ENCODE data around the gene PAIP2.
A peak's percentile ranks its signal among the peaks of the same experiment; 100 is the strongest.
"Not testable (repeated sequence)": the region's sequence is repeated elsewhere in the genome, so short reads cannot be mapped to it uniquely, and the experiment has no call there.

Gene PAIP2

DNA sequence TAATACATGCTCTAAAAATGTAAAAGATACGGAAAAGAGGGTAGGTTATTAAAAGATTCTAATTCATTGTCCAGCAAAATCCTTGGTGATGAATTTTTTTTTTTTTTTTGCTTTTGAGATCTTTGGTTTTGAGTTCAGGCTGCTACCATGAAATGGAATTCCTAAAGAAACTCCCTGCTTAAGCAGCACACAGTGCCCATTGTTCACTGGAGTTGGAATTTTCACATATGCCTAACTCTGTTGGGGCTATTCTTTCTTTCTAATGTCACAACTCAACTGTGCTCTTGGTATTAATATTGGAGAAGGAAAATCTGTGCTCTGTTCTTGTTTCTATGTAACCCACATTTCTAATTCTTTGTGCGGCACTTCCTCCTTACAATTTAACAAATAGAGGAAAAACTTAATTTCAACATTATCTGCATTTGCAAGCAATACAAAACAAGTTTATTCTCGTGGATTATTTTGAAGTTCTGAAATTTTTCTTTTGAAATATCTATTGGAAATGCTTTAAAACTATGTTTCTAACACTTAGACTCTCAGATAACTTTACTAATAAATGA lies 26.5 kb upstream of the PAIP2 start:
- no peak for DNase-seq (ENCODE audit: low read depth)
- TF ChIP-seq, protein P1, sequence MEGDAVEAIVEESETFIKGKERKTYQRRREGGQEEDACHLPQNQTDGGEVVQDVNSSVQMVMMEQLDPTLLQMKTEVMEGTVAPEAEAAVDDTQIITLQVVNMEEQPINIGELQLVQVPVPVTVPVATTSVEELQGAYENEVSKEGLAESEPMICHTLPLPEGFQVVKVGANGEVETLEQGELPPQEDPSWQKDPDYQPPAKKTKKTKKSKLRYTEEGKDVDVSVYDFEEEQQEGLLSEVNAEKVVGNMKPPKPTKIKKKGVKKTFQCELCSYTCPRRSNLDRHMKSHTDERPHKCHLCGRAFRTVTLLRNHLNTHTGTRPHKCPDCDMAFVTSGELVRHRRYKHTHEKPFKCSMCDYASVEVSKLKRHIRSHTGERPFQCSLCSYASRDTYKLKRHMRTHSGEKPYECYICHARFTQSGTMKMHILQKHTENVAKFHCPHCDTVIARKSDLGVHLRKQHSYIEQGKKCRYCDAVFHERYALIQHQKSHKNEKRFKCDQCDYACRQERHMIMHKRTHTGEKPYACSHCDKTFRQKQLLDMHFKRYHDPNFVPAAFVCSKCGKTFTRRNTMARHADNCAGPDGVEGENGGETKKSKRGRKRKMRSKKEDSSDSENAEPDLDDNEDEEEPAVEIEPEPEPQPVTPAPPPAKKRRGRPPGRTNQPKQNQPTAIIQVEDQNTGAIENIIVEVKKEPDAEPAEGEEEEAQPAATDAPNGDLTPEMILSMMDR (IDR thresholded peaks at IDR 0.05; ENCODE audit: control insufficient read depth, extremely low read depth, insufficient read depth) = no peak
- no peak overlapping the region for H3K4me3 ChIP-seq (ENCODE audit: low read depth, low read length)

DNA sequence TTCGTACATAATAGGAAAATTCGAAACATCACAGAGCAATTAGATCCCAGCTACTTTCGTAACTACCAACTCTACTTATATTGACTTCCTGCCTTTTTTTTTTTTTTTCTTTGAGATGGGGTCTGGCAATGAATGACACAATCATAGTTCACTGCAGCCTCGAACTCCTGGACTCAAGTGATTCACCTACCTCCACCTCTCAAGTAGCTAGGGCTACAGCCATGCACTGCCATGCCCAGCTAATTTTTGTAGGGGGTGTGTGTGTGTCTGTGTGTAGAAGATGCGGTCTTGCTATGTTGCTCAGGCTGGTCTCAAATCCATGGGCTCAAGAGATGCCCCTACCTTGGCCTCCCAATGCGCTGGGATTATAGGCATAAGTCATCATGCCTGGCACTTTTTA lies 5.8 kb upstream of the PAIP2 start:
- no peak for DNase-seq (ENCODE audit: low read depth)
- TF ChIP-seq, protein P1 (IDR thresholded peaks at IDR 0.05; ENCODE audit: control insufficient read depth, extremely low read depth, insufficient read depth) = no peak

DNA sequence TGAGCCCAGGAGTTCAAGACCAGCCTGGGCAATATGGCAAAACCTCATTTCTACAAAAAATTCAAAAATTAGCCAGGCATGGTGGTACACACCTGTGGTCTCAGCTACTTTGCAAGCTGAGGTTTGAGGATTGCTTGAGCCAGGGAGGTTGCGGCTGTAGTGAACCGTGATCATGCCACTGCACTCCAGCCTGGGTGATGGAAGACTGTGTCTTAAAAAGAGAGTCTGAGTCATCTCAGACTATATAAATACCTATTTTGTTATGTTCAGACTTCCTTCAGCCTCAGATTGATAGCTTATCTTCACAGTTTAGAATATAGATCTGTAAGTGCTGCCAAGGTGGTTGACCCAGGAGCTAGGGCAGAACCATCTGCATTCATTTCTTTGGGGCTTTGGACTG lies 1.6 kb upstream of the PAIP2 start:
- H3K4me3 ChIP-seq (ENCODE audit: low read depth, low read length) = no peak overlapping the region
- DNase-seq (ENCODE audit: low read depth) = no peak
- TF ChIP-seq, protein P1 (IDR thresholded peaks at IDR 0.05; ENCODE audit: control insufficient read depth, extremely low read depth, insufficient read depth) = no peak

More for the DNA sequence above, 5.8 kb upstream of the PAIP2 start:
- H3K4me3 ChIP-seq (ENCODE audit: low read depth, low read length) = no peak overlapping the region

DNA sequence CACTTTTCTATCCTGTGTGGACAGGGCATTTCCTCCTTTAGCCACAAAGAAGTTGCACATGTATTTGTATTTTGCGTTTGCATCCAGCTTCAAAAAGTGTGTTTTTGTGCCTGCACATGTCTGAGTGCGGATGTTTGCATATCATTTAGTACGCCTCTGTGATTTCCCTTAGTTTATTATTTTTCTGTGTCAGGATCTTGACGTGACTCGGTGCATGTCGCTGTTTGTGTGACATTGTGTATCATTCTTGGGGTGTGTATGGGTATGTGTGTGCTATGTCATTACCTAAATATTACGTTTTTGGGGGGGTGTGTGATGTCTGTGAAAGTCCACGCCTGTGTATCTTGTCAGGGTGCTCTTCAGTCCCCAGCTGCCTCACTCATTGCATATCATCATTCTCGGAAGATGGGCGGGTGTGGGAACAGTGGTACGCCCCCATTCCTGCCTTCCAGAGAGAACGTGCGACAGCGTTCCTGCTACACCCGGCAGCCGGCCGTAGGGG lies 416 bp upstream of the PAIP2 start:
- DNase-seq (ENCODE audit: low read depth) = no peak
- TF ChIP-seq, protein P1 (IDR thresholded peaks at IDR 0.05; ENCODE audit: control insufficient read depth, extremely low read depth, insufficient read depth) = no peak
- H3K4me3 ChIP-seq (ENCODE audit: low read depth, low read length) = peak overlapping the region; percentile 89

DNA sequence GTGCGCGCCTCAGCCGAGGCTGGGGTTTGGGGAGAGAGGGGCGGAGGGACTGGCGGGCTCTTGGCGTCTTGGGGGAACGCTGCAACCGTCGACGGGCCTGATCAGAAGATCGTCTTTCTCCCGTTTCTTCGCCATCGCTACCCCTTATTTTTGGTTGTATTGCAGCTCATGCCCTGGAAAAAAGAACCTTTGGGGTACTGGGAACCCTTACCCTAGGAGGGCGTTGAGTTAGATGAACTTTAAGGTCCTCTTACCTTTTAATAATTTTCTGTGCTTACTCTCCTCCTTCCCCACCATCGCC lies 719 bp downstream of the PAIP2 start:
- TF ChIP-seq, protein P1 (IDR thresholded peaks at IDR 0.05; ENCODE audit: control insufficient read depth, extremely low read depth, insufficient read depth) = no peak
- H3K4me3 ChIP-seq (ENCODE audit: low read depth, low read length) = peak overlapping the region; percentile 89
- no peak for DNase-seq (ENCODE audit: low read depth)

DNA sequence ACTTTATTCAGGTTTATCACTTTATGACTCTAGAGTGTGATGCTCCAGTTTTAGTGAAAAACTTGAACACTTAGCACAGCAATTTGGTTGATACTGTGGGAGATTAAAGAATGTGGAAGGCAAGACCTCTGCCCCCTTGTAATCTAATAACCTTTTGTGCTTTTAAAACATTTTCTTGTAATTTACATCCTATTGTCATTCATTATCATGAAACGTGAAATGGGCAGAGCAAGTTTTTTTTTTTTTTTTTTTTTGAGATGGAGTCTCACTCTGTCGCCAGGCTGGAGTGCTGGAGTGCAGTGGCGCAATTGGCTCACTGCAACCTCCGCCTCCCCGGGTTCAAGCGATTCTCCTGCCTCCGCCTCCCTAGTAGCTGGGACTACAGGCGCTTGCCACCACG lies 1.8 kb downstream of the PAIP2 start:
- peak overlapping the region; percentile 89 for H3K4me3 ChIP-seq (ENCODE audit: low read depth, low read length)
- TF ChIP-seq, protein P1 (IDR thresholded peaks at IDR 0.05; ENCODE audit: control insufficient read depth, extremely low read depth, insufficient read depth) = no peak
- no peak for DNase-seq (ENCODE audit: low read depth)

DNA sequence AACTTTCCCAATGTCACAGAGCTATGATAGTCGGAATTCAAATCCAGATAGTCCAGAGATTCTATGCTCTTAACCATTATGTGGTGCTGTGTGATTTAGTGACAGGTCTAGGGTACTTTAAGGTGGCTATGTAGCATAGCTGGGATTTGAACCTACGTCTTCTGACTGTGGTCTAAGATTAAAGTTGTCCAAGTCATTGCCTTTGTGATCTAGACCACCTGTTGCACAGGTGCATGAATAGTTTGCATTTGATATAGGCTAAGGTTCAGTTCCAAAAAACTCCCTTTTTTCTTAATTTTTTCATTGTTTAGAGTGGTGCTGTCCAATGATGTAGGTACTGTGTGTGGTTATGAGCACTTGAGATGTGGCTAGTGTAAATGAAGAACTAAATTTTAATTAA lies 2.5 kb downstream of the PAIP2 start:
- TF ChIP-seq, protein P1 (IDR thresholded peaks at IDR 0.05; ENCODE audit: control insufficient read depth, extremely low read depth, insufficient read depth) = no peak
- DNase-seq (ENCODE audit: low read depth) = no peak
- no peak overlapping the region for H3K4me3 ChIP-seq (ENCODE audit: low read depth, low read length)

DNA sequence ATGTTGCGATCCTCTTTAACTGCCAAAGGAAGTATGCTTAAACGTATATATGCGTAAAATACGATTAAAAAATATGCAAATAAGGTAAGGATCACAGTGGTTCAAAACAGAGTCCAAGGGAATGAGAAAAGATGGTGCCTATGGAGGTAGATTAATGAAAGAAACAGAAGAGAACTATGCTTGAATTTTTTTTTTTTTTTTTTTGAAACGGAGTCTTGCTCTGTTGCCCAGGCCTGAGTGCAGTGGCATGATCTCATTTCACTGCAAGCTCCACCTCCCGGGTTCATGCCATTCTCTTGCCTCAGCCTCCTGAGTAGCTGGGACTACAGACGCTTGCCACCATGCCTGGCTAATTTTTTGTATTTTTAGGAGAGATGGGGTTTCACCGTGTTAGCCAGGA lies 3.8 kb downstream of the PAIP2 start:
- not testable (repeated sequence) for H3K4me3 ChIP-seq (ENCODE audit: low read depth, low read length); DNase-seq (ENCODE audit: low read depth)

DNA sequence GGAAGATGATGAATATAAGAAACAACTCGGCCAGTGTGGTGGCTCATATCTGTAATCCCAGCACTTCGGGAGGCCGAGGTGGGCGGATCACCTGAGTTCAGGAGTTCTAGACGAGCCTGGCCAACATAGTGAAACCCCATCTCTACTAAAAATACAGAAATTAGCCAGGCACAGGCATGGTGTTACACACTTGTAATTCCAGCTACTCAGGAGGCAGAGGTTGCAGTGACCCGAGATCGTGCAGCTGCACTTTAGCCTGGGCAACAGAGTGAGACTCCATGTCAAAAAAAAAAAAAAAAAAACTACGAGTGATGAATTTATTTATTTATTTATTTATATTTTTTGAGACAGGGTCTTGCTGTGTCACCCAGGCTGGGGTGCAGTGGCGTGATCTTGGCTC lies 6.2 kb downstream of the PAIP2 start:
- H3K4me3 ChIP-seq (ENCODE audit: low read depth, low read length); DNase-seq (ENCODE audit: low read depth): not testable (repeated sequence)

Data from LNCaP clone FGC (cell line).